Testis (tissue), 3 donors: ENCODE results near the gene PLEKHM2. TPM values are rescaled to one million over a fixed set of nuclear protein-coding genes. Genes with fewer than 3 reads are reported as not detected.

Experiments
- DNase-seq: peaks from one replicate; pipeline ENCODE4 v3.0.0-alpha.2; 2019
- H3K27ac ChIP-seq, 2 donors: fragments of 200-600 bp; sonication (generic); one replicate each; pipeline ENCODE4 v1.5.1; 2019
- H3K27me3 ChIP-seq: fragments of 200-600 bp; sonication (generic); one replicate; pipeline ENCODE4 v1.5.1; 2019
- H3K36me3 ChIP-seq: fragments of 200-600 bp; sonication (generic); one replicate; pipeline ENCODE4 v1.5.1; 2017; ENCODE audit warnings: low read depth; ENCODE audit errors: missing control alignments
- H3K4me1 ChIP-seq: fragments of 200-600 bp; sonication (generic); one replicate; pipeline ENCODE4 v1.5.1; 2019
- H3K4me3 ChIP-seq, 2 donors: fragments of 200-600 bp; sonication (generic); one replicate each; pipeline ENCODE4 v1.5.1; 2017 to 2019
- H3K9me3 ChIP-seq: fragments of 200-600 bp; sonication (generic); one replicate; pipeline ENCODE4 v1.5.1; 2017
- POLR2A ChIP-seq: fragments of 450-650 bp; IDR thresholded peaks from one replicate; pipeline ENCODE4 v1.6.1; 2017; ENCODE audit warnings: antibody characterized with exemption, mild to moderate bottlenecking, moderate library complexity
- WGBS, 2 donors: methylation state at CpG; one replicate each; pipeline ENCODE4 v1.1.5; 2018; 5-methylcytosine and 5-hydroxymethylcytosine counted together
- intact Hi-C: fragments of 100-400 bp; cut with DNase I; formaldehyde crosslinking; loops from one replicate; pipeline ENCODE4 v1.15.1; 2023; ENCODE audit warnings: low total_unique reads
- polyA plus RNA-seq: library from polyadenylated mRNA; stranded (reverse); fragments of 350-450 nt; fragmentation: Illumina TruSeq; extraction: RNeasy Lipid Tissue Mini Kit (QIAGEN cat#74804); gene quantifications from one replicate; pipeline ENCODE4 v1.2.3, GENCODE V29; 2014; ENCODE audit warnings: low read depth, low replicate concordance; ENCODE audit not compliant: insufficient read depth
- total RNA-seq, 2 donors: library from RNA; depleted of rRNA; stranded (reverse); fragments of >200 nt; gene quantifications; one replicate each; pipeline ENCODE4 v1.2.3, GENCODE V29; 2016
- TF ChIP-seq, protein P1 (sequence below), 3 experiments: fragments of 450-650 bp in 2 of 3; fragments of 200-600 bp in 1 of 3; sonication (generic) in 1 of 3; IDR thresholded peaks; one replicate each; pipeline ENCODE4 v1.5.1; 2016 to 2019; ENCODE audit warnings: antibody characterized with exemption in 3 of 3, mild to moderate bottlenecking in 2 of 3, moderate library complexity in 1 of 3

PLEKHM2 gene
- total and polyA plus RNA-seq, 3 donors from 2014 or later: 61.9 to 98.4 (median 70.2) TPM

- DNase-seq: peak; percentile 48
- Histone ChIP-seq H3K4me1 (peaks cover 16% of the 10 kb centered on the region), H3K36me3 (no peaks in the 10 kb centered on the region), H3K27ac (no peak overlapping the region), H3K9me3 (no peaks in the 10 kb centered on the region), H3K4me3 (no peak overlapping the region), H3K27me3 (no peaks in the 10 kb centered on the region)
- WGBS, 2 donors: 60 to 76% methylated on average over 15 to 20 of the region's 20 CpGs
- intact Hi-C loops: no loop called here
- TF ChIP-seq, protein P1, sequence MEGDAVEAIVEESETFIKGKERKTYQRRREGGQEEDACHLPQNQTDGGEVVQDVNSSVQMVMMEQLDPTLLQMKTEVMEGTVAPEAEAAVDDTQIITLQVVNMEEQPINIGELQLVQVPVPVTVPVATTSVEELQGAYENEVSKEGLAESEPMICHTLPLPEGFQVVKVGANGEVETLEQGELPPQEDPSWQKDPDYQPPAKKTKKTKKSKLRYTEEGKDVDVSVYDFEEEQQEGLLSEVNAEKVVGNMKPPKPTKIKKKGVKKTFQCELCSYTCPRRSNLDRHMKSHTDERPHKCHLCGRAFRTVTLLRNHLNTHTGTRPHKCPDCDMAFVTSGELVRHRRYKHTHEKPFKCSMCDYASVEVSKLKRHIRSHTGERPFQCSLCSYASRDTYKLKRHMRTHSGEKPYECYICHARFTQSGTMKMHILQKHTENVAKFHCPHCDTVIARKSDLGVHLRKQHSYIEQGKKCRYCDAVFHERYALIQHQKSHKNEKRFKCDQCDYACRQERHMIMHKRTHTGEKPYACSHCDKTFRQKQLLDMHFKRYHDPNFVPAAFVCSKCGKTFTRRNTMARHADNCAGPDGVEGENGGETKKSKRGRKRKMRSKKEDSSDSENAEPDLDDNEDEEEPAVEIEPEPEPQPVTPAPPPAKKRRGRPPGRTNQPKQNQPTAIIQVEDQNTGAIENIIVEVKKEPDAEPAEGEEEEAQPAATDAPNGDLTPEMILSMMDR (IDR thresholded peaks at IDR 0.05): no peak
- no peak for TF ChIP-seq POLR2A
Measured at GRCh38 chr1:15765495-15766194, 81.5 kb downstream of the PLEKHM2 start.

- no peak for DNase-seq
- Histone ChIP-seq H3K4me3 (no peak overlapping the region), H3K27me3 (no peaks in the 10 kb centered on the region), H3K36me3 (no peaks in the 10 kb centered on the region), H3K27ac (no peak overlapping the region), H3K4me1 (no peaks in the 10 kb centered on the region), H3K9me3 (no peaks in the 10 kb centered on the region)
- intact Hi-C loops: no loop called here
- WGBS, 2 donors: 88 to 100% methylated on average over 1 to 5 of the region's 5 CpGs
- TF ChIP-seq, protein P1 (IDR thresholded peaks at IDR 0.05): no peak
- TF ChIP-seq POLR2A: no peak
Measured at GRCh38 chr1:15767941-15768340, 83.8 kb downstream of the PLEKHM2 start.

DNA sequence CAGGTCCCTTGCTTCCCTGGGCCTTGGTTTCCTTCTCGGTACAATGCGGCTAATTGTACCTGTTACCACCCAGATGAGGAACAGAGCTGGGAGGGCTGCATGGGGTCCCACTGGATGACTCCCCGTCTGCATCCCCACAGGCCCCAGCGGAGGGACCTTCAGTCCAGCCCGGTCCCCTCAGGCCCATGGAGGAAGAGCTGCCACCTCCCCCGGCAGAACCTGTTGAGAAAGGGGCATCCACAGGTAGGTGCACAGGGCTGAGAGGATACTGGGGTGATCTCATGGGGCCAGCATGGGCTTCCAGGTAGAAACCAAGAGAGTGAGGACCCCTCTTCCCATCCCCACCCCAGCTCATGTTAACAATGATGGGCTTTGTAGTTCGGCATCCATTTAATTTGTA, 84.3 kb downstream of the PLEKHM2 start:
- intact Hi-C loops: no loop called here
- H3K27me3 ChIP-seq: no peaks in the 10 kb centered on the region
- WGBS, 2 donors: 96% methylated on average over 5 to 7 of the region's 7 CpGs
- no peak for DNase-seq
- TF ChIP-seq, protein P1 (IDR thresholded peaks at IDR 0.05): no peak
- no peak overlapping the region for H3K27ac ChIP-seq
- no peaks in the 10 kb centered on the region for H3K4me1 ChIP-seq
- no peaks in the 10 kb centered on the region for H3K9me3 ChIP-seq
- H3K36me3 ChIP-seq: no peaks in the 10 kb centered on the region
- H3K4me3 ChIP-seq: no peak overlapping the region

GRCh38 chr1:15770313-15770962, 86.3 kb downstream of the PLEKHM2 start:
- TF ChIP-seq POLR2A: no peak
- TF ChIP-seq, protein P1 (IDR thresholded peaks at IDR 0.05): no peak
- WGBS, 2 donors: 87 to 89% methylated on average over 13 to 14 of the region's 14 CpGs
- Histone ChIP-seq H3K4me3 (no peak overlapping the region), H3K36me3 (no peaks in the 10 kb centered on the region), H3K9me3 (no peaks in the 10 kb centered on the region), H3K27ac (no peak overlapping the region), H3K27me3 (no peaks in the 10 kb centered on the region), H3K4me1 (no peaks in the 10 kb centered on the region)
- intact Hi-C loops: no loop called here
- DNase-seq: no peak
